NCI-H345 treated with DMSO at 0.1 percent for 48 hours (cell line): Measurements from ENCODE around the gene ZNF557.
A peak's percentile ranks its signal among the peaks of the same experiment; 100 is the strongest.
"Not testable (repeated sequence)": the region's sequence is repeated elsewhere in the genome, so short reads cannot be mapped to it uniquely, and the experiment has no call there.

ENCODE experiments used
- DNase-seq: peaks from one replicate; lab custom pipeline; 2025; ENCODE audit not compliant: unreplicated experiment; lab: John Stamatoyannopoulos, UW

Gene ZNF557

GRCh38 chr19:7069042-7069903, at the start of gene ZNF557:
Gene ZNF557 (plus strand): TSS chr19:7069703. CDS start chr19:7075075, 5,372 bp downstream.
- DNase-seq: peak; percentile 81

GRCh38 chr19:7021331-7021730, 48.2 kb upstream of the ZNF557 start, which contains the start of gene MBD3L2B:
Gene MBD3L2B (minus strand): TSS chr19:7021431. CDS start chr19:7021397, 34 bp downstream.
- not testable (repeated sequence) for DNase-seq

- not testable (repeated sequence) for DNase-seq
Measured at GRCh38 chr19:7028790-7029189, 40.7 kb upstream of the ZNF557 start.

GRCh38 chr19:7030278-7030677, 39.2 kb upstream of the ZNF557 start, which contains the start of gene MBD3L5:
Gene MBD3L5 (plus strand): TSS chr19:7030578. CDS start chr19:7030612, 34 bp downstream.
- not testable (repeated sequence) for DNase-seq

GRCh38 chr19:7040079-7040478, 29.4 kb upstream of the ZNF557 start, which contains the start of gene MBD3L4:
Gene MBD3L4 (minus strand): TSS chr19:7040179. CDS start chr19:7040144, 35 bp downstream.
- DNase-seq: not testable (repeated sequence)

GRCh38 chr19:7041563-7041962, 27.9 kb upstream of the ZNF557 start:
- not testable (repeated sequence) for DNase-seq

- not testable (repeated sequence) for DNase-seq
Measured at GRCh38 chr19:7049021-7049420, 20.5 kb upstream of the ZNF557 start, which contains the start of gene MBD3L2. Gene MBD3L2 (plus strand): TSS chr19:7049321. CDS start chr19:7049374, 53 bp downstream.

- DNase-seq: not testable (repeated sequence)
Measured at GRCh38 chr19:7051421-7051820, 18.1 kb upstream of the ZNF557 start.

GRCh38 chr19:7052896-7053295, 16.6 kb upstream of the ZNF557 start:
- DNase-seq: not testable (repeated sequence)

GRCh38 chr19:7054635-7055368, 14.7 kb upstream of the ZNF557 start:
- DNase-seq: not testable (repeated sequence)

GRCh38 chr19:7055679-7056078, 13.8 kb upstream of the ZNF557 start:
- not testable (repeated sequence) for DNase-seq

- not testable (repeated sequence) for DNase-seq
Measured at GRCh38 chr19:7056371-7056770, 13.1 kb upstream of the ZNF557 start.

GRCh38 chr19:7058576-7058975, 10.9 kb upstream of the ZNF557 start, which contains the start of gene MBD3L3:
Gene MBD3L3 (minus strand): TSS chr19:7058676. CDS start chr19:7058605, 71 bp downstream.
- DNase-seq: not testable (repeated sequence)

GRCh38 chr19:7059977-7060376, 9.5 kb upstream of the ZNF557 start:
- DNase-seq: not testable (repeated sequence)

- DNase-seq: no peak
Measured at GRCh38 chr19:7063339-7063738, 6.2 kb upstream of the ZNF557 start.

GRCh38 chr19:7063764-7064418, 5.6 kb upstream of the ZNF557 start:
- DNase-seq: no peak

- DNase-seq: not testable (repeated sequence)
Measured at GRCh38 chr19:7067122-7067521, 2.4 kb upstream of the ZNF557 start.

- no peak for DNase-seq
Measured at GRCh38 chr19:7067716-7068115, 1.8 kb upstream of the ZNF557 start.

GRCh38 chr19:7068599-7068998, 904 bp upstream of the ZNF557 start:
- DNase-seq: no peak

- DNase-seq: no peak
Measured at GRCh38 chr19:7069904-7070226, 362 bp downstream of the ZNF557 start.

- no peak for DNase-seq
Measured at GRCh38 chr19:7072541-7072940, 3.0 kb downstream of the ZNF557 start.
